WERI-Rb-1 (cell line): Measurements from ENCODE around the gene AMIGO1.

Experiments
- DNase-seq: peaks from one replicate; pipeline ENCODE4 v3.0.0-alpha.2; 2020
- H3K27ac ChIP-seq: fragments of 250-450 bp; sonication (Bioruptor Pico); 2 replicates; pipeline ENCODE4 v1.5.1; 2020; ENCODE audit warnings: mild to moderate bottlenecking, moderate library complexity
- H3K27me3 ChIP-seq: fragments of 250-450 bp; sonication (Bioruptor Pico); 2 replicates; pipeline ENCODE4 v1.5.1; 2021; ENCODE audit warnings: mild to moderate bottlenecking, low read depth, moderate library complexity; ENCODE audit not compliant: insufficient read depth, severe bottlenecking
- H3K36me3 ChIP-seq: fragments of 250-450 bp; sonication (Bioruptor Pico); 2 replicates; pipeline ENCODE4 v1.5.1; 2020; ENCODE audit warnings: mild to moderate bottlenecking, moderate library complexity
- H3K4me3 ChIP-seq: 2 replicates; pipeline ENCODE4 v1.5.1; 2011; ENCODE audit warnings: low read depth, mild to moderate bottlenecking, control low read depth, low read length
- H3K9me3 ChIP-seq: fragments of 250-450 bp; sonication (Bioruptor Pico); 2 replicates; pipeline ENCODE4 v1.5.1; 2021; ENCODE audit warnings: mild to moderate bottlenecking, moderate library complexity; ENCODE audit not compliant: severe bottlenecking
- CTCF ChIP-seq: IDR thresholded peaks from 2 replicates; pipeline ENCODE4 v1.5.1; 2011; ENCODE audit warnings: low read depth, mild to moderate bottlenecking, control low read depth, inconsistent platforms, low read length

The AMIGO1 gene

GRCh38 chr1:109499081-109499480, 10.4 kb downstream of the AMIGO1 start:
- TF ChIP-seq CTCF = no peak
- Histone ChIP-seq H3K9me3 (no peaks in the 10 kb centered on the region), H3K27ac (peak overlapping the region; percentile 41), H3K4me3 (no peak overlapping the region), H3K27me3 (no peaks in the 10 kb centered on the region), H3K36me3 (peaks cover 20% of the 10 kb centered on the region)
- DNase-seq = no peak

- DNase-seq = peak; percentile 83
- no peak overlapping the region for H3K4me3 ChIP-seq
- H3K27me3 ChIP-seq = no peaks in the 10 kb centered on the region
- H3K9me3 ChIP-seq = no peaks in the 10 kb centered on the region
- peak overlapping the region; percentile 41 for H3K27ac ChIP-seq
- TF ChIP-seq CTCF = peak; percentile 94
- peaks cover 20% of the 10 kb centered on the region for H3K36me3 ChIP-seq
These were observed 11.2 kb downstream of the AMIGO1 start for GRCh38 chr1:109498161-109498801.

GRCh38 chr1:109497449-109498160, 11.9 kb downstream of the AMIGO1 start:
- H3K4me3 ChIP-seq = no peak overlapping the region
- H3K9me3 ChIP-seq = no peaks in the 10 kb centered on the region
- H3K27me3 ChIP-seq = no peaks in the 10 kb centered on the region
- no peak for DNase-seq
- H3K27ac ChIP-seq = no peak overlapping the region
- no peak for TF ChIP-seq CTCF
- peaks cover 20% of the 10 kb centered on the region for H3K36me3 ChIP-seq

- H3K4me3 ChIP-seq = no peak overlapping the region
- H3K36me3 ChIP-seq = peaks cover 31% of the 10 kb centered on the region
These were observed 13.8 kb downstream of the AMIGO1 start for GRCh38 chr1:109495738-109496137.

GRCh38 chr1:109493805-109494539, 15.6 kb downstream of the AMIGO1 start, which contains the start of gene CYB561D1:
CYB561D1 (plus strand) TSS chr1:109494094; CDS start chr1:109494140, 46 bp downstream.
- peak; percentile 92 for TF ChIP-seq CTCF
- H3K4me3 ChIP-seq = peak within 1 kb of the TSS; percentile 91
- peak; percentile 90 for DNase-seq
- no peaks in the 10 kb centered on the region for H3K9me3 ChIP-seq
- peak within 1 kb of the TSS; percentile 57 for H3K27ac ChIP-seq
- H3K36me3 ChIP-seq = peaks cover 42% of the 10 kb centered on the region
- H3K27me3 ChIP-seq = no peaks in the 10 kb centered on the region

More at GRCh38 chr1:109495738-109496137, 13.8 kb downstream of the AMIGO1 start:
- TF ChIP-seq CTCF = no peak
- Histone ChIP-seq H3K27me3 (no peaks in the 10 kb centered on the region), H3K9me3 (no peaks in the 10 kb centered on the region), H3K27ac (no peak overlapping the region)
- DNase-seq = no peak
